Astrocyte of the spinal cord (primary cell): ENCODE data around the gene CDC34.
A peak's percentile ranks its signal among the peaks of the same experiment; 100 is the strongest.

Experiments
- DNase-seq: peaks from one replicate; pipeline ENCODE4 v3.0.0; 2011; ENCODE audit warnings: low read depth, low spot score
- H3K4me3 ChIP-seq: 2 replicates; pipeline ENCODE4 v1.5.1; 2011; ENCODE audit warnings: low read depth, mild to moderate bottlenecking, low read length, moderate library complexity
- CTCF ChIP-seq: IDR thresholded peaks from 2 replicates; pipeline ENCODE4 v1.5.1; 2012; ENCODE audit warnings: low read depth, mild to moderate bottlenecking, low read length, inconsistent platforms
- in situ Hi-C: cut with HindIII; loops from 2 replicates; pipeline ENCODE4 v1.10.0; 2017; ENCODE audit warnings: low sequenced_read_pairs

The CDC34 gene

GRCh38 chr19:524062-524674 lies 7.4 kb upstream of the CDC34 start:
- in situ Hi-C loops: no loop called here
- no peak for DNase-seq
- no peak overlapping the region for H3K4me3 ChIP-seq
- TF ChIP-seq CTCF: no peak

DNA sequence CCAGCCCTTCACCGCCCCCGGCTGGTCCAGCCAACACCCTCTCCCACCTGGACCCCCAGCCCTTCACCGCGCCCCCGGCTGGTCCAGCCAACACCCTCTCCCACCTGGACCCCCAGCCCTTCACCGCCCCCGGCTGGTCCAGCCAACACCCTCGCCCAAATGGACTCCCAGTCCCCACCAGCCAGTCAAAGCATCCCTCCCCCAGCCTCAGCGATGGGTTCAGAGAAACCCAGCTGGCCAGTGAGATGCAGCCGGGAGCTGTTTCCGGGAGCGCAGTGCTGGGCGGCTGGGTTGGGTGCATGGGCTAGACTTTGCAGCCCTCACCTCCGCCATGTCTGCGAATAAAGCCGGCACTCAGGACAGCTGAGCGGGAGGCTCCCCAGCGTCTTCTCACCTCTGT lies 6.5 kb upstream of the CDC34 start:
- no peak for TF ChIP-seq CTCF
- DNase-seq: no peak
- in situ Hi-C loops: no loop called here
- no peak overlapping the region for H3K4me3 ChIP-seq

GRCh38 chr19:525857-526419 lies 5.6 kb upstream of the CDC34 start:
- no peak for DNase-seq
- TF ChIP-seq CTCF: no peak
- in situ Hi-C loops: no loop called here
- H3K4me3 ChIP-seq: no peak overlapping the region

- no peak for DNase-seq
- no peak for TF ChIP-seq CTCF
Observed at GRCh38 chr19:530134-531008, 1.2 kb upstream of the CDC34 start.

GRCh38 chr19:531009-531752 lies 379 bp upstream of the CDC34 start:
- TF ChIP-seq CTCF: peak; percentile 6
- peak overlapping the region; percentile 63 for H3K4me3 ChIP-seq
- in situ Hi-C loops: no loop called here
- peak; percentile 65 for DNase-seq

More at GRCh38 chr19:530134-531008, 1.2 kb upstream of the CDC34 start:
- in situ Hi-C loops: no loop called here
- H3K4me3 ChIP-seq: peak overlapping the region; percentile 63
